Thoracic aorta (tissue), 2 donors: ENCODE results near the gene SYCP2. TPM values are rescaled to one million over a fixed set of nuclear protein-coding genes. Genes with fewer than 3 reads are reported as not detected.

Experiments
- ATAC-seq: fragments of 150-250 bp; one replicate; pipeline ENCODE4 v1.8.0; 2017; ENCODE audit warnings: low read depth; ENCODE audit not compliant: insufficient number of reproducible peaks, low FRiP score
- DNase-seq: peaks from one replicate; pipeline ENCODE4 v3.0.0-alpha.2; 2020; ENCODE audit warnings: low spot score
- H3K27ac ChIP-seq, 2 donors: fragments of 200-600 bp; sonication (generic); 1 replicate in 1 of 2; 2 replicates in 1 of 2; pipeline ENCODE4 v1.5.1; 2016; ENCODE audit warnings: mild to moderate bottlenecking in 2 of 2, moderate library complexity in 2 of 2
- H3K27me3 ChIP-seq: fragments of 200-600 bp; sonication (generic); replicated peaks from 2 replicates; pipeline ENCODE4 v1.6.0; 2016; ENCODE audit warnings: mild to moderate bottlenecking; ENCODE audit not compliant: insufficient read depth
- H3K36me3 ChIP-seq: fragments of 200-600 bp; sonication (generic); one replicate; pipeline ENCODE4 v1.5.1; 2016
- H3K4me1 ChIP-seq, 2 donors: fragments of 200-600 bp; sonication (generic); 1 replicate in 1 of 2; 2 replicates in 1 of 2; pipeline versions ENCODE4 v1.5.1 to v1.6.0; 2016; ENCODE audit warnings: low read depth in 2 of 2, mild to moderate bottlenecking in 1 of 2; ENCODE audit not compliant: control insufficient read depth in 1 of 2
- H3K4me3 ChIP-seq: fragments of 200-600 bp; sonication (generic); 2 replicates; pipeline ENCODE4 v1.5.1; 2016; ENCODE audit warnings: mild to moderate bottlenecking
- H3K9me3 ChIP-seq: fragments of 200-600 bp; sonication (generic); 2 replicates; pipeline ENCODE4 v1.5.1; 2016
- total RNA-seq, 2 donors: library from RNA; depleted of rRNA; stranded (reverse); fragments of >200 nt; gene quantifications; one replicate each; pipeline versions ENCODE4 v1.1.0 to v1.2.3, GENCODE V29; 2016
- TF ChIP-seq, protein P1 (sequence below): fragments of 200-600 bp; sonication (generic); IDR thresholded peaks from one replicate; pipeline ENCODE4 v1.5.1; 2019; ENCODE audit warnings: antibody characterized with exemption

The SYCP2 gene
- total RNA-seq, 2 donors from 2014 or later: 0.71 to 0.95 TPM

DNA sequence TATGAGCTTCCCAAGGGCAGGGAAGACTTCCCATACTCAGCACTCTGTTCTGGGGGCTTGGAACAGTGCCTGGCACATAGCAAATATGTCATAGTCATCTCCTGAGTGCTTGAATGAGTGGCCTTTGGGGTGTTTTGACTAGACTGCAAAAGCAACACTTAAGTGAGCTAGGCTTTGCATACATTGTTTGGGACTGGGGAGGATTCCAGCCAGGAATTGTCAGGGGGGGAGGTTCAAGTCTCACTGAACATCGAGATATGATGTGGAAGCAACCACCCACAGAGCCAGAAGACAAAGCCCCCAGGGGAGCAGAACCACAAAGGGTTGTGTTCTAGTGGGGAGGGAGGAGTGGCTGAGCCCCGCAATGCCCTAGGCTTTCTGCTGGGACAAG lies 98.4 kb downstream of the SYCP2 start:
- Histone ChIP-seq H3K36me3 (no peaks in the 10 kb centered on the region), H3K27me3 (no peaks in the 10 kb centered on the region), H3K27ac (no peak overlapping the region), H3K4me1 (peaks cover 3 to 15% of the 10 kb centered on the region in 2 donors), H3K4me3 (no peak overlapping the region), H3K9me3 (no peaks in the 10 kb centered on the region)
- no peak for DNase-seq
- no peak for ATAC-seq
- TF ChIP-seq, protein P1, sequence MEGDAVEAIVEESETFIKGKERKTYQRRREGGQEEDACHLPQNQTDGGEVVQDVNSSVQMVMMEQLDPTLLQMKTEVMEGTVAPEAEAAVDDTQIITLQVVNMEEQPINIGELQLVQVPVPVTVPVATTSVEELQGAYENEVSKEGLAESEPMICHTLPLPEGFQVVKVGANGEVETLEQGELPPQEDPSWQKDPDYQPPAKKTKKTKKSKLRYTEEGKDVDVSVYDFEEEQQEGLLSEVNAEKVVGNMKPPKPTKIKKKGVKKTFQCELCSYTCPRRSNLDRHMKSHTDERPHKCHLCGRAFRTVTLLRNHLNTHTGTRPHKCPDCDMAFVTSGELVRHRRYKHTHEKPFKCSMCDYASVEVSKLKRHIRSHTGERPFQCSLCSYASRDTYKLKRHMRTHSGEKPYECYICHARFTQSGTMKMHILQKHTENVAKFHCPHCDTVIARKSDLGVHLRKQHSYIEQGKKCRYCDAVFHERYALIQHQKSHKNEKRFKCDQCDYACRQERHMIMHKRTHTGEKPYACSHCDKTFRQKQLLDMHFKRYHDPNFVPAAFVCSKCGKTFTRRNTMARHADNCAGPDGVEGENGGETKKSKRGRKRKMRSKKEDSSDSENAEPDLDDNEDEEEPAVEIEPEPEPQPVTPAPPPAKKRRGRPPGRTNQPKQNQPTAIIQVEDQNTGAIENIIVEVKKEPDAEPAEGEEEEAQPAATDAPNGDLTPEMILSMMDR: no peak

DNA sequence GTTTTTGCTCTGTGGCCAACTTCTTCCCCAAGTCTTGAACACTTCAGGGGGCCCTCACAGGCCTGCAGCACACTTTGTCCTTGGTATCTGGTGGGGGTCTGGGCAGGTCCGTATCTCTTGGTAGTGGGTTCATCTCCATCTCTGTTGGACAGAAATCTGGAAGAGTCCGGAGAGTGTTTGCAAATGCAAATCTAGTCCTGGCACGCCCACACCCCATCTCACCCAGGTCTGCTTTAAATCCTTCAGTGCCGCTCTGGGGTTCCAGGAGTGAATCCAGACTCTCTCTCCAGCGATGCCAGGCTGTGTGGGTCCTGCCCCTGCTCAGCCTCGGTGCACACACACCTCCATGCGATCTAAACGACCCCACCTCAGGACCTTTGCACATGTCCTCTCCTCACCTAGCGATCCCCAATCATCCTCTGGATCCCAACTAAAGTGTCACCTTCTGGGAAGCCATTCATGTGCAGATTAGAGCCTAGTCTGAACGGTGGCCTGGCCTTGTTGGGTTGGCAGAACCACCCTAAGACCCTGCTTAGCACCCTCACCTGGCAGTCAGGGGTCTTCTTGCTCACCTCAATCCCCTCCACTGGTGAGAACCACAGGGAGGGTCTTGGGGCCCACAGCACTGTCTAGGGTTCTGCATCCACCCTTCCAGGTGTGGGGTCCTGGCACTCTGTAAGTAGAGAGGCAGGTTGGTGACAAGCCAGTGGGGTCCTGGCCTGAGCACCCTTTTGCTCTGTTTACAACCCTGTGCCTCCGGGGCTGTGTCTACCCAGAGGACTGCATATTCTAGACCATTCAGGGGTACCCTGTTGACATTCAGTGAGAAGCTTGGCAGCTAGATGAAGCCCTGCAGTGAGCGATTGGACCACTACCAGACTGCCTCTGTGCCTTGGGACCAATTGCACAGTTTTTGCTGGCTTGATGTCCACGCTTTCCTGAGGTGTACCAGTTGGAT lies 100.8 kb downstream of the SYCP2 start:
- no peak overlapping the region for H3K4me3 ChIP-seq
- H3K27me3 ChIP-seq: no peaks in the 10 kb centered on the region
- ATAC-seq (no peak), DNase-seq (no peak)
- no peaks in the 10 kb centered on the region for H3K36me3 ChIP-seq
- TF ChIP-seq, protein P1: no peak
- H3K4me1 ChIP-seq: peaks cover 3 to 15% of the 10 kb centered on the region in 2 donors
- H3K9me3 ChIP-seq: no peaks in the 10 kb centered on the region
- H3K27ac ChIP-seq: no peak overlapping the region

DNA sequence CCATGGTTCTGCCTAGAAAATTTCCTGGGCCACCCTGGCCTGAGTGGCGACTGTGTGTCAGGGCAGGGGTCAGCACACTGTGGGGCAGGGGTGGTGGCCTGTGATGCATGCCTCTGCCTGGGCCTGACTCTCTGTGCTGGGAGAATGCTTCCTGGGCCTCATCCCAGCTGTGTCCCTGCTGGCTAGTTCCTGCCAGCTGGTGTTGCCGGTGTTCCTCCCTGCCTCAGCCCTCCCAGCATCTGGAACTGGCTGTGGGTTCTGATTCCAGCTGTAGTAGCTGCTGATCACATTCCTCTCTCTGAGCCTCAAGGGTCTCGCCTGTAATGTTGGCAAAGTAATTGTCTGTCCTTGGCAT lies 101.5 kb downstream of the SYCP2 start:
- TF ChIP-seq, protein P1: no peak
- Histone ChIP-seq H3K36me3 (no peaks in the 10 kb centered on the region), H3K4me3 (no peak overlapping the region), H3K4me1 (peaks cover 3 to 14% of the 10 kb centered on the region in 2 donors), H3K27me3 (no peaks in the 10 kb centered on the region), H3K27ac (no peak overlapping the region), H3K9me3 (no peaks in the 10 kb centered on the region)
- no peak for ATAC-seq
- no peak for DNase-seq

DNA sequence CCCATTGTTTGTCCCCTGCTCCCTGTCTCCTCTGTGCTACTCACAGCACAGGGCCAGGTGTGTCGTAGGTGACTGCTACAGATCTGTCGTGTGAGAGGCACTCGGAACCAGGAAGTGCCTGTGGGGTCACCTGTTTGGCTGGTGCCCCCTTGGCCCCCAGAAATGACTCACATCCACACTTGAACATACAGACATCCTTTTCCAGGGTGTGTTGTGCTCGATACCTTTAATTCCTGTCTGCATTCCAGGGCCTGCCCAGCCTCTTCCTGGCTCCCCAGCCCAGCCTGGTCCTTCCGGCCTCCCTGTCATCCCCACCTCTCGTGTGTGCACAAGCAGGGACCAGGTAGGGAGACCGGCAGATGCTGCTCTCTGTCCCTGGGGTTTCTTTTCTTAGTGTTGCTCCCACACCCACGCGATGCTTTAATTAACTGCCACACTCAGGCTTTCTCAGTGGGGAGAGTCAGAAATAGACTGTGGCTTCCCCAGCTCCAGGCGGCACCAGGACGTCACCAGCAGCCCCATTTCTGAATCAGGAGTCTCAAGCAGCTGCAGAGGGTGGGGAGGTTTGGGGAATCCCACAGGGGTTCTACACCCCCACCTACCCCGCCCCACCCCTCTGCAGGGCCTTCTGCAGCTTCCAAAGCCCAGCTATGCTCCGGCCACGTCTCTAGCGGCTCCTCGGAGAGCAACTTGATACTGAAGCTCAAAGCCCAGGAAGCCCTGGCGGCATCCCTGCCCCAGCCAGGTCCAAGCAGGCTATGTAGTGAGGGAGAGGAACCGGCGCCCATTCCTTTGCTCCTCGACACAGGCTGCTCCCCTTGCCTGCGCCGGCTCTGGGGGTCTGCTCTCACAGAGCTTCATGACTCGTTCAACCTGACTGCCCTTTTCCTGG lies 102.2 kb downstream of the SYCP2 start:
- TF ChIP-seq, protein P1: no peak
- ATAC-seq (no peak), DNase-seq (no peak)

DNA sequence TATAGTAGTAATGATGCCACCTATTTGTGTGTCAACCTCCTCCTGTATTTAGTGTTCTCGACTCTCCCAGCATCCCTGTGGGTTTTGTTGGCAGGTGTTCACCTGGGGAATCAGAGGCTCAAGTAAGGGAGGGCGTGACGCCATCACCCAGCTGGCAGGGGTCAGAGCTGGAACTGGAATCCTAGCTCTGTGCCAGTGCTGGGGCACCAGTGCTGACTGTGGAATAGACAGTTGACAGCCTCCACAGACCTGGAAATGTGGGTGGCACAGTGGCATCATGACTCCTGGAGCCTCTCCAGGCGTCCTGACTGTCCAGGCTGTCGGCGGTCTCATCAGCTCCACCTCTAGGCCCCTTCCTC lies 102.8 kb downstream of the SYCP2 start:
- no peaks in the 10 kb centered on the region for H3K9me3 ChIP-seq
- H3K4me3 ChIP-seq: no peak overlapping the region
- H3K4me1 ChIP-seq: peaks cover 0 to 2% of the 10 kb centered on the region in 2 donors
- DNase-seq (no peak), ATAC-seq (no peak)
- H3K27ac ChIP-seq: no peak overlapping the region
- no peaks in the 10 kb centered on the region for H3K36me3 ChIP-seq
- no peaks in the 10 kb centered on the region for H3K27me3 ChIP-seq
- TF ChIP-seq, protein P1: no peak

More for the DNA sequence above, 102.2 kb downstream of the SYCP2 start:
- Histone ChIP-seq H3K9me3 (no peaks in the 10 kb centered on the region), H3K4me1 (peaks cover under 1 to 8% of the 10 kb centered on the region in 2 donors), H3K4me3 (no peak overlapping the region), H3K27ac (no peak overlapping the region), H3K27me3 (no peaks in the 10 kb centered on the region), H3K36me3 (no peaks in the 10 kb centered on the region)
